Tibial nerve (tissue), 4 donors: ENCODE data around the gene HEXB. TPM values are rescaled to one million over a fixed set of nuclear protein-coding genes. Genes with fewer than 3 reads are reported as not detected.
"Not testable (repeated sequence)": the region's sequence is repeated elsewhere in the genome, so short reads cannot be mapped to it uniquely, and the experiment has no call there.

Experiments
- DNase-seq, 2 donors: peaks; one replicate each; pipeline ENCODE4 v3.0.0-alpha.2; 2019; ENCODE audit warnings: low spot score in 2 of 2
- H3K27ac ChIP-seq, 4 donors: fragments of 200-600 bp; sonication (generic) in 3 of 4; one replicate each; pipeline ENCODE4 v1.5.1; 2017 to 2019; ENCODE audit warnings: mild to moderate bottlenecking in 1 of 4
- H3K27me3 ChIP-seq, 2 donors: fragments of 200-600 bp; sonication (generic) in 1 of 2; one replicate each; pipeline versions ENCODE4 v1.5.1 to v1.6.0; 2017 to 2019
- H3K36me3 ChIP-seq, 3 donors: fragments of 200-600 bp; sonication (generic); one replicate each; pipeline ENCODE4 v1.5.1; 2018 to 2019
- H3K4me1 ChIP-seq, 4 donors: fragments of 200-600 bp; sonication (generic) in 3 of 4; one replicate each; pipeline ENCODE4 v1.5.1; 2017 to 2019
- H3K4me3 ChIP-seq, 4 donors: fragments of 200-600 bp; sonication (generic) in 3 of 4; one replicate each; pipeline ENCODE4 v1.5.1; 2017 to 2019; ENCODE audit warnings: mild to moderate bottlenecking in 1 of 4, moderate library complexity in 1 of 4
- H3K9me3 ChIP-seq, 4 donors: fragments of 200-600 bp; sonication (generic) in 3 of 4; one replicate each; pipeline ENCODE4 v1.5.1; 2017 to 2019
- CTCF ChIP-seq, 5 experiments: fragments of 200-600 bp in 3 of 5; fragments of 450-650 bp in 2 of 5; sonication (generic) in 3 of 5; IDR thresholded peaks; one replicate each; pipeline ENCODE4 v1.5.1; 2016 to 2019; ENCODE audit warnings: antibody characterized with exemption in 5 of 5, mild to moderate bottlenecking in 3 of 5, moderate library complexity in 2 of 5
- EP300 ChIP-seq, 2 donors: sonication (generic); formaldehyde crosslinking; IDR thresholded peaks; one replicate each; pipeline ENCODE4 v1.6.1; 2017; ENCODE audit warnings: antibody characterized with exemption in 2 of 2, mild to moderate bottlenecking in 1 of 2
- POLR2A ChIP-seq, 2 donors: fragments of 450-650 bp; IDR thresholded peaks; one replicate each; pipeline ENCODE4 v1.6.1; 2017; ENCODE audit warnings: antibody characterized with exemption in 2 of 2, mild to moderate bottlenecking in 2 of 2, moderate library complexity in 2 of 2
- WGBS, 2 donors: methylation state at CpG; one replicate each; pipeline ENCODE4 v1.1.5; 2018; 5-methylcytosine and 5-hydroxymethylcytosine counted together
- total RNA-seq, 4 donors: library from RNA; depleted of rRNA; stranded (reverse); fragments of >200 nt; gene quantifications; one replicate each; pipeline ENCODE4 v1.1.0, GENCODE V29; 2016

Gene HEXB
- total RNA-seq, 4 donors from 2014 or later, result 79.1 to 166 (median 129) TPM

DNA sequence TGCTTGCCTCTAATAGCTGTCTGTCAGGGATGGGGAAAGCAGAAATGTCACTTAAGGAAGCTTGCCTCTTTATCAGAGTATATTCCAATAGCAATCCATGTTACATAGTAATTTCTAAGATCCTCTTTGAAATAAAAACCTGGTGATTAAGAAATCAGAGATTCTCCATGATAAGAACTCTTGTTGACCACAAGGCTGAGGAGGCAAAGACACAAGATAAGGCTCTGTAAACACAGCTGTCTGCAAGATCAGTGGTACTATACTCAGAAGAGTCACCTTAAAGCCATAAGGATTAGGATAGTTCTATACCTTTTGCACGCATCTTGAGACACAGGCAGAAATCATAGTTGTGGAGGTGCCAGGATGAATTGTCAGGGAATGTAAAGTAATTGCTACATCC, 40.3 kb downstream of the HEXB start:
- no peak for TF ChIP-seq EP300 (IDR thresholded peaks at IDR 0.05)
- TF ChIP-seq CTCF (IDR thresholded peaks at IDR 0.05), result no peak
- no peak for DNase-seq
- 91 to 93% methylated on average over 1 of the region's 1 CpG for WGBS, 2 donors
- no peak overlapping the region for H3K27ac ChIP-seq
- no peaks in the 10 kb centered on the region for H3K27me3 ChIP-seq
- H3K4me3 ChIP-seq, result no peak overlapping the region
- no peaks in the 10 kb centered on the region for H3K4me1 ChIP-seq
- H3K36me3 ChIP-seq, result peaks cover 0 to 100% (median 8%) of the 10 kb centered on the region in 3 donors
- no peaks in the 10 kb centered on the region for H3K9me3 ChIP-seq

- Histone ChIP-seq H3K36me3 (peaks cover 0 to 70% (median 0%) of the 10 kb centered on the region in 3 donors), H3K4me1 (no peaks in the 10 kb centered on the region), H3K27me3 (no peaks in the 10 kb centered on the region), H3K9me3 (no peaks in the 10 kb centered on the region), H3K27ac (no peak overlapping the region), H3K4me3 (no peak overlapping the region)
- TF ChIP-seq CTCF (IDR thresholded peaks at IDR 0.05) (no peak), POLR2A (IDR thresholded peaks at IDR 0.05) (no peak), EP300 (IDR thresholded peaks at IDR 0.05) (no peak)
- no peak for DNase-seq
- 73 to 80% methylated on average over 6 of the region's 6 CpGs for WGBS, 2 donors
These were observed 51.7 kb downstream of the HEXB start for GRCh38 chr5:74736759-74737158.

GRCh38 chr5:74738406-74738805, 53.4 kb downstream of the HEXB start:
- Histone ChIP-seq H3K27ac (no peak overlapping the region), H3K36me3 (peaks cover 0 to 71% (median 0%) of the 10 kb centered on the region in 3 donors), H3K4me3 (no peak overlapping the region), H3K4me1 (no peaks in the 10 kb centered on the region), H3K27me3 (no peaks in the 10 kb centered on the region), H3K9me3 (no peaks in the 10 kb centered on the region)
- 89 to 90% methylated on average over 4 of the region's 4 CpGs for WGBS, 2 donors
- DNase-seq, result no peak
- TF ChIP-seq POLR2A (IDR thresholded peaks at IDR 0.05) (no peak), CTCF (IDR thresholded peaks at IDR 0.05) (no peak), EP300 (IDR thresholded peaks at IDR 0.05) (no peak)

- not testable (repeated sequence) for H3K27ac ChIP-seq, H3K4me1 ChIP-seq, H3K9me3 ChIP-seq, DNase-seq, H3K4me3 ChIP-seq, H3K27me3 ChIP-seq
- 96 to 100% methylated on average over 4 of the region's 4 CpGs for WGBS, 2 donors
- H3K36me3 ChIP-seq, result peaks cover 0 to 88% (median 0%) of the 10 kb centered on the region in 3 donors
These were observed 63.7 kb downstream of the HEXB start for GRCh38 chr5:74748742-74749141.

GRCh38 chr5:74761241-74761640, 76.2 kb downstream of the HEXB start:
- H3K4me3 ChIP-seq, result no peak overlapping the region
- H3K9me3 ChIP-seq, result peaks cover 0 to under 1% (median 0%) of the 10 kb centered on the region in 4 donors
- H3K27me3 ChIP-seq, result no peaks in the 10 kb centered on the region
- 74 to 96% methylated on average over 1 of the region's 1 CpG for WGBS, 2 donors
- no peak overlapping the region for H3K27ac ChIP-seq
- peaks cover 0 to 38% (median 4%) of the 10 kb centered on the region in 3 donors for H3K36me3 ChIP-seq
- no peak for TF ChIP-seq EP300 (IDR thresholded peaks at IDR 0.05)
- no peak for TF ChIP-seq CTCF (IDR thresholded peaks at IDR 0.05)
- no peak for TF ChIP-seq POLR2A (IDR thresholded peaks at IDR 0.05)
- no peak for DNase-seq
- peaks cover 0 to 32% (median 15%) of the 10 kb centered on the region in 4 donors for H3K4me1 ChIP-seq

DNA sequence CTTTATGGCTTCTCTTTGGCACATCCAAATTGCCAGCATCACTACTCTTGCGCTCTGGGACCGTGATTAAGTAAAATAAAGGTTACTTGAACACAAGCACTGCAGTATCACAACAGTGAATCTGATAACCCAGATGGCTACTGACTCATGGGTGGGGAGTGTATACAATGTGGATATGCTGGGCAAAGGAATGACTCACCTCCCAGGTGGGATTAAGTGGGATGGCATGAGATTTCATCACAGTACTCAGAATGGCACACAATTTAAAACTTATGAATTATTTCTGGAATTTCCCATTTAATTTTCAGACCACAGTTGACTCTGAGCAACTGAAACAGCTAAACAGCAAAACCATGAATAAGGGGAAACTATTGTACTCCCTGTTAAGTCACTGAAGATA, 77.6 kb downstream of the HEXB start:
- Histone ChIP-seq H3K36me3 (peaks cover 0 to 24% (median 4%) of the 10 kb centered on the region in 3 donors), H3K4me1 (peaks cover 0 to 33% (median 16%) of the 10 kb centered on the region in 4 donors), H3K27ac (no peak overlapping the region), H3K27me3 (no peaks in the 10 kb centered on the region), H3K4me3 (no peak overlapping the region), H3K9me3 (no peaks in the 10 kb centered on the region)
- DNase-seq, result no peak
- WGBS, 2 donors, result 95 to 96% methylated on average over 2 of the region's 2 CpGs
- TF ChIP-seq POLR2A (IDR thresholded peaks at IDR 0.05), result no peak
- TF ChIP-seq EP300 (IDR thresholded peaks at IDR 0.05), result no peak
- no peak for TF ChIP-seq CTCF (IDR thresholded peaks at IDR 0.05)
